Karpas-422 (cell line): ENCODE results near the gene ZNF740. TPM values are rescaled to one million over a fixed set of nuclear protein-coding genes. Genes with fewer than 3 reads are reported as not detected.
A peak's percentile ranks its signal among the peaks of the same experiment; 100 is the strongest.

Experiments
- DNase-seq: peaks from one replicate; pipeline ENCODE4 v3.0.0-alpha.2; 2015
- H2AFZ ChIP-seq: fragments of 200-600 bp; sonication (generic); 2 replicates; pipeline ENCODE4 v1.6.1; 2014; ENCODE audit warnings: antibody characterized with exemption, low read length, mixed read lengths
- H3K27ac ChIP-seq: fragments of 200-600 bp; sonication (generic); 2 replicates; pipeline ENCODE4 v1.5.1; 2014; ENCODE audit warnings: mild to moderate bottlenecking, low read length, moderate library complexity
- H3K27me3 ChIP-seq: fragments of 200-600 bp; sonication (generic); 2 replicates; pipeline ENCODE4 v1.6.1; 2014; ENCODE audit warnings: low read length, mixed read lengths
- H3K36me3 ChIP-seq: fragments of 200-600 bp; sonication (generic); 2 replicates; pipeline ENCODE4 v1.6.1; 2014; ENCODE audit warnings: low read length, mixed read lengths; ENCODE audit not compliant: insufficient read depth
- H3K4me1 ChIP-seq: fragments of 200-600 bp; sonication (generic); 2 replicates; pipeline ENCODE4 v1.6.1; 2014; ENCODE audit warnings: mild to moderate bottlenecking, low read length, mixed read lengths
- H3K4me2 ChIP-seq: fragments of 200-600 bp; sonication (generic); 2 replicates; pipeline ENCODE4 v1.6.1; 2014; ENCODE audit warnings: low read length, low read depth, mild to moderate bottlenecking; ENCODE audit not compliant: poor library complexity, severe bottlenecking
- H3K4me3 ChIP-seq: fragments of 200-600 bp; sonication (generic); 2 replicates; pipeline ENCODE4 v1.5.1; 2014; ENCODE audit warnings: mild to moderate bottlenecking, antibody characterized with exemption, low read length, mixed read lengths
- H3K79me2 ChIP-seq: fragments of 200-600 bp; sonication (generic); 2 replicates; pipeline ENCODE4 v1.6.1; 2014; ENCODE audit warnings: mild to moderate bottlenecking, low read length, mixed read lengths
- H3K9ac ChIP-seq: fragments of 200-600 bp; sonication (generic); 2 replicates; pipeline ENCODE4 v1.6.0; 2014; ENCODE audit warnings: low read length
- H3K9me2 ChIP-seq: fragments of 200-600 bp; sonication (generic), shearing (Covaris generic); replicated peaks from 2 replicates; pipeline ENCODE4 v1.6.0; 2014; ENCODE audit warnings: mild to moderate bottlenecking, low read length, moderate library complexity; ENCODE audit not compliant: insufficient read depth
- H3K9me3 ChIP-seq: fragments of 300-700, 200-600 bp; sonication (generic); 2 replicates; pipeline ENCODE4 v1.6.1; 2014; ENCODE audit warnings: low read length, mixed read lengths
- H4K20me1 ChIP-seq: fragments of 200-600 bp; sonication (generic); 2 replicates; pipeline ENCODE4 v1.6.1; 2014; ENCODE audit warnings: mild to moderate bottlenecking, antibody characterized with exemption, low read length, low read depth; ENCODE audit not compliant: insufficient read depth
- total RNA-seq: library from RNA; depleted of rRNA; stranded (reverse); fragments of >200 nt; shearing (Covaris generic); gene quantifications from 2 replicates; pipeline ENCODE4 v1.2.3, GENCODE V29; 2014; ENCODE audit warnings: low replicate concordance

Gene ZNF740
- total RNA-seq, 1 experiment from 2014 or later: 30.6 TPM

GRCh38 chr12:53194973-53195372 is 14.5 kb downstream of the ZNF740 start:
- no peak overlapping the region for H3K4me3 ChIP-seq
- DNase-seq: peak; percentile 40
- no peaks in the 10 kb centered on the region for H3K9me3 ChIP-seq
- H3K9ac ChIP-seq: no peak overlapping the region
- peaks cover 16% of the 10 kb centered on the region for H3K4me1 ChIP-seq
- peak overlapping the region; percentile 45; the same call in 1 of the 2 replicates for H3K27ac ChIP-seq
- H4K20me1 ChIP-seq: no peaks in the 10 kb centered on the region
- no peak overlapping the region for H3K4me2 ChIP-seq
- peaks cover 33% of the 10 kb centered on the region; the same call in 1 of the 2 replicates for H3K36me3 ChIP-seq
- H3K27me3 ChIP-seq: no peaks in the 10 kb centered on the region
- peaks cover 10% of the 10 kb centered on the region for H3K79me2 ChIP-seq
- H2AFZ ChIP-seq: no peak overlapping the region
- H3K9me2 ChIP-seq: no peaks in the 10 kb centered on the region

GRCh38 chr12:53195516-53196420 is 15.2 kb downstream of the ZNF740 start:
- H3K4me1 ChIP-seq: peaks cover 20% of the 10 kb centered on the region
- no peak overlapping the region for H3K27ac ChIP-seq
- H3K27me3 ChIP-seq: no peaks in the 10 kb centered on the region
- H3K9me3 ChIP-seq: no peaks in the 10 kb centered on the region
- no peak for DNase-seq
- H4K20me1 ChIP-seq: no peaks in the 10 kb centered on the region
- H3K9ac ChIP-seq: no peak overlapping the region
- peaks cover 33% of the 10 kb centered on the region; the same call in 1 of the 2 replicates for H3K36me3 ChIP-seq
- no peak overlapping the region for H3K4me2 ChIP-seq
- no peaks in the 10 kb centered on the region for H3K9me2 ChIP-seq
- H3K4me3 ChIP-seq: no peak overlapping the region
- H2AFZ ChIP-seq: no peak overlapping the region
- H3K79me2 ChIP-seq: peaks cover 13% of the 10 kb centered on the region

- H3K27ac ChIP-seq: no peak overlapping the region
- H3K9me3 ChIP-seq: no peaks in the 10 kb centered on the region
- peaks cover 27% of the 10 kb centered on the region for H3K4me1 ChIP-seq
- no peaks in the 10 kb centered on the region for H3K27me3 ChIP-seq
- H3K4me2 ChIP-seq: no peak overlapping the region
- H4K20me1 ChIP-seq: no peaks in the 10 kb centered on the region
- DNase-seq: peak; percentile 39
- H3K79me2 ChIP-seq: peaks cover 13% of the 10 kb centered on the region
- peaks cover 26% of the 10 kb centered on the region; the same call in 1 of the 2 replicates for H3K36me3 ChIP-seq
- H3K4me3 ChIP-seq: no peak overlapping the region
- H3K9ac ChIP-seq: no peak overlapping the region
- no peaks in the 10 kb centered on the region for H3K9me2 ChIP-seq
- H2AFZ ChIP-seq: no peak overlapping the region
These were observed 16.0 kb downstream of the ZNF740 start for GRCh38 chr12:53196486-53196885.

- Histone ChIP-seq H4K20me1 (no peaks in the 10 kb centered on the region), H3K36me3 (peaks cover 24% of the 10 kb centered on the region; the same call in 1 of the 2 replicates), H2AFZ (no peak overlapping the region), H3K27me3 (no peaks in the 10 kb centered on the region), H3K9ac (no peak overlapping the region), H3K9me3 (no peaks in the 10 kb centered on the region), H3K4me3 (no peak overlapping the region), H3K79me2 (peaks cover 13% of the 10 kb centered on the region), H3K4me2 (no peak overlapping the region), H3K4me1 (peaks cover 33% of the 10 kb centered on the region), H3K9me2 (no peaks in the 10 kb centered on the region), H3K27ac (no peak overlapping the region)
- no peak for DNase-seq
These were observed 16.6 kb downstream of the ZNF740 start for GRCh38 chr12:53197011-53197640.

GRCh38 chr12:53198486-53199110 is 18.1 kb downstream of the ZNF740 start:
- no peak for DNase-seq
- Histone ChIP-seq H3K4me3 (no peak overlapping the region), H3K4me1 (peaks cover 48% of the 10 kb centered on the region), H2AFZ (no peak overlapping the region), H3K36me3 (peaks cover 17% of the 10 kb centered on the region), H3K9me3 (no peaks in the 10 kb centered on the region), H3K9me2 (no peaks in the 10 kb centered on the region), H3K27me3 (no peaks in the 10 kb centered on the region), H4K20me1 (no peaks in the 10 kb centered on the region), H3K4me2 (no peak overlapping the region), H3K79me2 (peaks cover 27% of the 10 kb centered on the region), H3K9ac (peak overlapping the region; percentile 13; the same call in 1 of the 2 replicates), H3K27ac (peak overlapping the region; percentile 95)

GRCh38 chr12:53199700-53200099 is 19.2 kb downstream of the ZNF740 start:
- H3K79me2 ChIP-seq: peaks cover 38% of the 10 kb centered on the region
- no peak for DNase-seq
- H3K27me3 ChIP-seq: no peaks in the 10 kb centered on the region
- H4K20me1 ChIP-seq: no peaks in the 10 kb centered on the region
- H2AFZ ChIP-seq: no peak overlapping the region
- peaks cover 25% of the 10 kb centered on the region for H3K36me3 ChIP-seq
- no peaks in the 10 kb centered on the region for H3K9me2 ChIP-seq
- H3K9me3 ChIP-seq: no peaks in the 10 kb centered on the region
- H3K9ac ChIP-seq: peak overlapping the region; percentile 62
- peaks cover 56% of the 10 kb centered on the region for H3K4me1 ChIP-seq
- H3K4me3 ChIP-seq: peak overlapping the region; percentile 47
- H3K4me2 ChIP-seq: peak overlapping the region; percentile 74
- peak overlapping the region; percentile 95 for H3K27ac ChIP-seq

GRCh38 chr12:53200107-53200457 is 19.6 kb downstream of the ZNF740 start:
- Histone ChIP-seq H3K79me2 (peaks cover 42% of the 10 kb centered on the region), H3K36me3 (peaks cover 25% of the 10 kb centered on the region), H3K4me3 (peak overlapping the region; percentile 47), H3K9me2 (no peaks in the 10 kb centered on the region), H3K27ac (peak overlapping the region; percentile 95), H3K4me1 (peaks cover 60% of the 10 kb centered on the region), H3K27me3 (no peaks in the 10 kb centered on the region), H3K9me3 (no peaks in the 10 kb centered on the region), H2AFZ (no peak overlapping the region), H3K4me2 (peak overlapping the region; percentile 74), H3K9ac (peak overlapping the region; percentile 62), H4K20me1 (no peaks in the 10 kb centered on the region)
- DNase-seq: no peak
